ENCODE measurements around the gene KLHL3. TPM values are rescaled to one million over a fixed set of nuclear protein-coding genes. Genes with fewer than 3 reads are reported as not detected.

Gene KLHL3
- total RNA-seq, 4 donors from 2014 or later, result 1.0 to 3.0 (median 2.1) TPM

DNA sequence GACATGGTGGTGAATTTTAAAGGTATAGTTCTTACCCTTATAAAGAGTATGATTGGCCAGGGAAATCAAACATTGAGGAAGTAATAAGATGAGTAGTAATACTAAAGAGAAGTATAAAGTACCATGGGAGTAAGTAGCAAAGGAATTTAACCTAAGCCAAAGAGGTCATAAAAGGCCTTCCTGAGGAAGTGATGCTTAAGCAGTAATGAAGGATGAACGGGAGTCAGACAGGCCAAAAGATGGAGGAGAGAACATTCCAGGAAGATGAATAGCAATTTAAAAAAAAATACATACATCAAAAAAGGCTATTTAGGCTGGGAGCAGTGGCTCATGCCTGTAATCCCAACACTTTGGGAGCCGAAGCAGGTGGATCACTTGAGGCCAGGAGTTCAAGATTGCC lies 29.0 kb downstream of the KLHL3 start:
- WGBS, 2 donors, result 85 to 90% methylated on average over 2 of the region's 2 CpGs
- intact Hi-C loops (cut with DNase I; ENCODE audit: low total_unique reads), result no loop called here
- TF ChIP-seq, protein P1, sequence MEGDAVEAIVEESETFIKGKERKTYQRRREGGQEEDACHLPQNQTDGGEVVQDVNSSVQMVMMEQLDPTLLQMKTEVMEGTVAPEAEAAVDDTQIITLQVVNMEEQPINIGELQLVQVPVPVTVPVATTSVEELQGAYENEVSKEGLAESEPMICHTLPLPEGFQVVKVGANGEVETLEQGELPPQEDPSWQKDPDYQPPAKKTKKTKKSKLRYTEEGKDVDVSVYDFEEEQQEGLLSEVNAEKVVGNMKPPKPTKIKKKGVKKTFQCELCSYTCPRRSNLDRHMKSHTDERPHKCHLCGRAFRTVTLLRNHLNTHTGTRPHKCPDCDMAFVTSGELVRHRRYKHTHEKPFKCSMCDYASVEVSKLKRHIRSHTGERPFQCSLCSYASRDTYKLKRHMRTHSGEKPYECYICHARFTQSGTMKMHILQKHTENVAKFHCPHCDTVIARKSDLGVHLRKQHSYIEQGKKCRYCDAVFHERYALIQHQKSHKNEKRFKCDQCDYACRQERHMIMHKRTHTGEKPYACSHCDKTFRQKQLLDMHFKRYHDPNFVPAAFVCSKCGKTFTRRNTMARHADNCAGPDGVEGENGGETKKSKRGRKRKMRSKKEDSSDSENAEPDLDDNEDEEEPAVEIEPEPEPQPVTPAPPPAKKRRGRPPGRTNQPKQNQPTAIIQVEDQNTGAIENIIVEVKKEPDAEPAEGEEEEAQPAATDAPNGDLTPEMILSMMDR (IDR thresholded peaks at IDR 0.05), result no peak
- TF ChIP-seq POLR2A (IDR thresholded peaks at IDR 0.05), result no peak
- no peak overlapping the region for H3K4me3 ChIP-seq (ENCODE audit: low read depth, poor library complexity, severe bottlenecking)
- DNase-seq (ENCODE audit: low spot score in 2 of 2), result no peak

- intact Hi-C loops (cut with DNase I; ENCODE audit: low total_unique reads), result no loop called here
Observed at GRCh38 chr5:137705106-137705505, 30.8 kb downstream of the KLHL3 start.

DNA sequence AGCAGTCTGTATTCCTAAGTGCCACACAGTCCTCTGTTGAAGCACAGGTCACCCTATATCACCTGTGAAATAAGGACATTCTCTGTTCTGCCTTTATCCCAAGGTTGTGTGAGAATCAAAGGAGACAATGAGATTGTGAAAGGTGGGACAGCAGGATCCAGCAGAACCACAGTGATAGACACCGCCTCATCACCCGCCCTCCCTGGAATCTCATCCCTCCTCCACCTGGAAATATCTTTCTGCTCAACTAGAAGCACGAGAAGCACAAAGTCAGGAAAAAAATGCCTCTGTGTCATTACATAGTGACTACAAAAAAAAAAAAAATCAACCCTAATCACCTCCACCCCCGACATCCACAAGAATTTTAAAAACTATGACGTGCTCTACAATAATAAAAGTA lies 32.3 kb downstream of the KLHL3 start:
- no peak overlapping the region for H3K4me3 ChIP-seq (ENCODE audit: low read depth, poor library complexity, severe bottlenecking)
- 92 to 95% methylated on average over 5 of the region's 5 CpGs for WGBS, 2 donors
- TF ChIP-seq, protein P1 (IDR thresholded peaks at IDR 0.05), result no peak
- no peak for TF ChIP-seq POLR2A (IDR thresholded peaks at IDR 0.05)
- intact Hi-C loops (cut with DNase I; ENCODE audit: low total_unique reads), result no loop called here
- no peak for DNase-seq (ENCODE audit: low spot score in 2 of 2)

More at GRCh38 chr5:137705106-137705505, 30.8 kb downstream of the KLHL3 start:
- no peak overlapping the region for H3K4me3 ChIP-seq (ENCODE audit: low read depth, poor library complexity, severe bottlenecking)
- DNase-seq (ENCODE audit: low spot score in 2 of 2), result no peak
- TF ChIP-seq POLR2A (IDR thresholded peaks at IDR 0.05), result no peak
- TF ChIP-seq, protein P1 (IDR thresholded peaks at IDR 0.05), result no peak

GRCh38 chr5:137700282-137700680 lies 35.6 kb downstream of the KLHL3 start:
- no peak for TF ChIP-seq POLR2A (IDR thresholded peaks at IDR 0.05)
- TF ChIP-seq, protein P1 (IDR thresholded peaks at IDR 0.05), result no peak
- no peak overlapping the region for H3K4me3 ChIP-seq (ENCODE audit: low read depth, poor library complexity, severe bottlenecking)
- no peak for DNase-seq (ENCODE audit: low spot score in 2 of 2)
- 75 to 77% methylated on average over 3 of the region's 3 CpGs for WGBS, 2 donors
- intact Hi-C loops (cut with DNase I; ENCODE audit: low total_unique reads), result no loop called here

DNA sequence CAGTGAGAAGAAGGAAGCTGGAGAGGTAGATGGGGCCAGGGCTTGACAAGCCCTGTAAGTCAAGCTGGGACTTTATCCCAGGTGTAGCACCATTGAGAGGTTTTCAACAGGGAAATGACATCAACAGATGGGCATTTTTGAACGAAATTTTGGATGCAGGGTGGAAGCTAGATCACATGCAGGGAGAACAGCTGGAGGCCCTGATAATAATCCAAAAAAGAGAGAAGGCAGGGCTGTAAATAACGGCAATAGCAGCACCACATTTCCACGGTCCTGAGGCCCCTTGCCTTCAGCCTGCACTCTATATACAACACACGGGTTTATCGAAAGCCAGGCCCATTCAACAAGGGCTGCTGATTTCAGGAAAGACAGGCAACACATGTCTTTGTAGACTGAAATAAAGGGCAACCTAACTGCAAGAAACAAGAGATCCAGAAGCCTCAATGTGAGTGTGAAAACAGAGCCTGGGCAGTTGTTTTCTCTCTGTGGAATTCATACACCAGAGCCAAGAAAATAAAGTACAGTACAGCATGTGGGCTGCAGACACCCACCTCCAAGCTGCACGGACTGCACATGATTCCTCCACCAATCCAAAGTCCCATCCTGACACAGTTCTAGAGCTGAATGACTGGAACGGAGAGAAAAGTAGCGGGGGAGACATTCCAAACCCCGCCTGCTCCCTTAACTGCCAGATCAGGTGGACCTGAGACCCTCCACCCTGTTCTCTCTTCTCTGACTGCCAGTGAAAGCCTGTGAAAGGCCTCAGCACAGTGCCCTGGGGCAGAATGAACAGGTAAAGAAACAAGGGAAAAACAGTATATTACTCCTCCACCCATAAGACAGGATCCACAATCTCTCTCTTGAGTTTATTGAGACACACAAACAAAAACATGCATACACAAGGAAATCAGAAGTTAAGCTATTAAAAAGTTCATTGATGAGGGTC lies 36.3 kb downstream of the KLHL3 start:
- TF ChIP-seq, protein P1 (IDR thresholded peaks at IDR 0.05), result no peak
- TF ChIP-seq POLR2A (IDR thresholded peaks at IDR 0.05), result no peak
- no peak for DNase-seq (ENCODE audit: low spot score in 2 of 2)
- intact Hi-C loops (cut with DNase I; ENCODE audit: low total_unique reads), result no loop called here
- H3K4me3 ChIP-seq (ENCODE audit: low read depth, poor library complexity, severe bottlenecking), result no peak overlapping the region
- 48 to 55% methylated on average over 9 of the region's 9 CpGs for WGBS, 2 donors
